22Rv1 (cell line): ENCODE measurements around the gene NID1.

Experiments used
- ZFX ChIP-seq: fragments of 450-650 bp; IDR thresholded peaks from 2 replicates; pipeline ENCODE4 v1.6.1; 2017; ENCODE audit warnings: antibody characterized with exemption, borderline replicate concordance
- TF ChIP-seq, protein P1 (sequence below): fragments of 450-650 bp; IDR thresholded peaks from 2 replicates; pipeline ENCODE4 v1.5.1; 2017; ENCODE audit warnings: mild to moderate bottlenecking

DNA sequence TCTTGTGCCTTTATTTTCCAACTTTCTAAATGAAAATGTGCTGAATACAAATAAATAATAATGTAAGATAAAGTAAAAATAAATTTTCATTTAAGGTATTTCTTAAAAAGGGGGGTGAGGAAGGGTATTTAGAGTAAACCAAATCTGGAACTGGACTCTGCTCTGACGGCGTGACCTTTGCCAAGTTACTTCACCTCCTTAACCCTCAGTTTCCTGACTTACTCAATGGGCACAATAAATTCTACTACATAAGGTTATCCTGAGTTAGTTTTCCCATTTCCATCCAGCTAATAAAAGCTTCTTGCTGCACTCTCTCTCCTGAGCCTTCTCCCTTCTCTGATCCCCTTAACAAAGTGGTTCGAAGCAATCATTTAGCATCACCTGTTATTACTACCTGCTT, 93.9 kb downstream of the NID1 start:
- TF ChIP-seq, protein P1, sequence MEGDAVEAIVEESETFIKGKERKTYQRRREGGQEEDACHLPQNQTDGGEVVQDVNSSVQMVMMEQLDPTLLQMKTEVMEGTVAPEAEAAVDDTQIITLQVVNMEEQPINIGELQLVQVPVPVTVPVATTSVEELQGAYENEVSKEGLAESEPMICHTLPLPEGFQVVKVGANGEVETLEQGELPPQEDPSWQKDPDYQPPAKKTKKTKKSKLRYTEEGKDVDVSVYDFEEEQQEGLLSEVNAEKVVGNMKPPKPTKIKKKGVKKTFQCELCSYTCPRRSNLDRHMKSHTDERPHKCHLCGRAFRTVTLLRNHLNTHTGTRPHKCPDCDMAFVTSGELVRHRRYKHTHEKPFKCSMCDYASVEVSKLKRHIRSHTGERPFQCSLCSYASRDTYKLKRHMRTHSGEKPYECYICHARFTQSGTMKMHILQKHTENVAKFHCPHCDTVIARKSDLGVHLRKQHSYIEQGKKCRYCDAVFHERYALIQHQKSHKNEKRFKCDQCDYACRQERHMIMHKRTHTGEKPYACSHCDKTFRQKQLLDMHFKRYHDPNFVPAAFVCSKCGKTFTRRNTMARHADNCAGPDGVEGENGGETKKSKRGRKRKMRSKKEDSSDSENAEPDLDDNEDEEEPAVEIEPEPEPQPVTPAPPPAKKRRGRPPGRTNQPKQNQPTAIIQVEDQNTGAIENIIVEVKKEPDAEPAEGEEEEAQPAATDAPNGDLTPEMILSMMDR, result no peak
- no peak for TF ChIP-seq ZFX
